ENCODE results near the gene NLRC5.

The NLRC5 gene

GRCh38 chr16:57039148-57039812 lies 49.9 kb downstream of the NLRC5 start:
- WGBS, 2 experiments (ENCODE audit: insufficient coverage in 2 of 2), result 87 to 100% methylated on average over 1 to 3 of the region's 5 CpGs
- no peaks in the 10 kb centered on the region for H3K9me3 ChIP-seq (ENCODE audit: control insufficient read depth, low read length)
- H3K4me1 ChIP-seq (ENCODE audit: control insufficient read depth, insufficient read depth, low read length, poor library complexity, severe bottlenecking), result peaks cover 4% of the 10 kb centered on the region
- H3K4me3 ChIP-seq (ENCODE audit: extremely low read depth, insufficient read depth, low read length, poor library complexity, severe bottlenecking), result no peak overlapping the region
- H3K36me3 ChIP-seq (ENCODE audit: control insufficient read depth, insufficient read depth, low read length), result no peaks in the 10 kb centered on the region
- H3K27ac ChIP-seq (ENCODE audit: low read depth, low read length, severe bottlenecking), result no peak overlapping the region

GRCh38 chr16:57041182-57042156 lies 52.1 kb downstream of the NLRC5 start:
- no peaks in the 10 kb centered on the region for H3K36me3 ChIP-seq (ENCODE audit: control insufficient read depth, insufficient read depth, low read length)
- no peak overlapping the region for H3K27ac ChIP-seq (ENCODE audit: low read depth, low read length, severe bottlenecking)
- no peaks in the 10 kb centered on the region for H3K9me3 ChIP-seq (ENCODE audit: control insufficient read depth, low read length)
- peaks cover 4% of the 10 kb centered on the region for H3K4me1 ChIP-seq (ENCODE audit: control insufficient read depth, insufficient read depth, low read length, poor library complexity, severe bottlenecking)
- WGBS, 2 experiments (ENCODE audit: insufficient coverage in 2 of 2), result 86 to 88% methylated on average over 4 to 11 of the region's 12 CpGs
- H3K4me3 ChIP-seq (ENCODE audit: extremely low read depth, insufficient read depth, low read length, poor library complexity, severe bottlenecking), result no peak overlapping the region

- H3K4me3 ChIP-seq (ENCODE audit: extremely low read depth, insufficient read depth, low read length, poor library complexity, severe bottlenecking), result no peak overlapping the region
- H3K9me3 ChIP-seq (ENCODE audit: control insufficient read depth, low read length), result no peaks in the 10 kb centered on the region
- H3K36me3 ChIP-seq (ENCODE audit: control insufficient read depth, insufficient read depth, low read length), result no peaks in the 10 kb centered on the region
- peaks cover under 1% of the 10 kb centered on the region for H3K4me1 ChIP-seq (ENCODE audit: control insufficient read depth, insufficient read depth, low read length, poor library complexity, severe bottlenecking)
- 84 to 90% methylated on average over 8 to 10 of the region's 14 CpGs for WGBS, 2 experiments (ENCODE audit: insufficient coverage in 2 of 2)
- H3K27ac ChIP-seq (ENCODE audit: low read depth, low read length, severe bottlenecking), result no peak overlapping the region
Measured at GRCh38 chr16:57042157-57043111, 53.1 kb downstream of the NLRC5 start.

GRCh38 chr16:57043248-57043647 lies 53.9 kb downstream of the NLRC5 start:
- no peaks in the 10 kb centered on the region for H3K36me3 ChIP-seq (ENCODE audit: control insufficient read depth, insufficient read depth, low read length)
- 93 to 95% methylated on average over 8 to 9 of the region's 9 CpGs for WGBS, 2 experiments (ENCODE audit: insufficient coverage in 2 of 2)
- H3K4me1 ChIP-seq (ENCODE audit: control insufficient read depth, insufficient read depth, low read length, poor library complexity, severe bottlenecking), result no peaks in the 10 kb centered on the region
- no peaks in the 10 kb centered on the region for H3K9me3 ChIP-seq (ENCODE audit: control insufficient read depth, low read length)
- H3K27ac ChIP-seq (ENCODE audit: low read depth, low read length, severe bottlenecking), result no peak overlapping the region
- no peak overlapping the region for H3K4me3 ChIP-seq (ENCODE audit: extremely low read depth, insufficient read depth, low read length, poor library complexity, severe bottlenecking)

- Histone ChIP-seq H3K4me3 (ENCODE audit: extremely low read depth, insufficient read depth, low read length, poor library complexity, severe bottlenecking) (no peak overlapping the region), H3K36me3 (ENCODE audit: control insufficient read depth, insufficient read depth, low read length) (no peaks in the 10 kb centered on the region), H3K27ac (ENCODE audit: low read depth, low read length, severe bottlenecking) (no peak overlapping the region), H3K4me1 (ENCODE audit: control insufficient read depth, insufficient read depth, low read length, poor library complexity, severe bottlenecking) (no peaks in the 10 kb centered on the region), H3K9me3 (ENCODE audit: control insufficient read depth, low read length) (no peaks in the 10 kb centered on the region)
- 77 to 86% methylated on average over 3 to 4 of the region's 12 CpGs for WGBS, 2 experiments (ENCODE audit: insufficient coverage in 2 of 2)
Measured at GRCh38 chr16:57044931-57045693, 55.8 kb downstream of the NLRC5 start.

- Histone ChIP-seq H3K4me3 (ENCODE audit: extremely low read depth, insufficient read depth, low read length, poor library complexity, severe bottlenecking) (no peak overlapping the region), H3K36me3 (ENCODE audit: control insufficient read depth, insufficient read depth, low read length) (no peaks in the 10 kb centered on the region), H3K27ac (ENCODE audit: low read depth, low read length, severe bottlenecking) (no peak overlapping the region), H3K4me1 (ENCODE audit: control insufficient read depth, insufficient read depth, low read length, poor library complexity, severe bottlenecking) (no peaks in the 10 kb centered on the region), H3K9me3 (ENCODE audit: control insufficient read depth, low read length) (no peaks in the 10 kb centered on the region)
- WGBS, 2 experiments (ENCODE audit: insufficient coverage in 2 of 2), result 36 to 39% methylated on average over 9 to 13 of the region's 13 CpGs
Measured at GRCh38 chr16:57045694-57046381, 56.5 kb downstream of the NLRC5 start.

- H3K4me3 ChIP-seq (ENCODE audit: extremely low read depth, insufficient read depth, low read length, poor library complexity, severe bottlenecking), result no peak overlapping the region
- H3K4me1 ChIP-seq (ENCODE audit: control insufficient read depth, insufficient read depth, low read length, poor library complexity, severe bottlenecking), result no peaks in the 10 kb centered on the region
- 27 to 80% methylated on average over 1 of the region's 2 CpGs for WGBS, 2 experiments (ENCODE audit: insufficient coverage in 2 of 2)
- no peak overlapping the region for H3K27ac ChIP-seq (ENCODE audit: low read depth, low read length, severe bottlenecking)
- H3K36me3 ChIP-seq (ENCODE audit: control insufficient read depth, insufficient read depth, low read length), result no peaks in the 10 kb centered on the region
- no peaks in the 10 kb centered on the region for H3K9me3 ChIP-seq (ENCODE audit: control insufficient read depth, low read length)
Measured at GRCh38 chr16:57048095-57048494, 58.7 kb downstream of the NLRC5 start.

GRCh38 chr16:57049678-57050077 lies 60.3 kb downstream of the NLRC5 start:
- H3K4me1 ChIP-seq (ENCODE audit: control insufficient read depth, insufficient read depth, low read length, poor library complexity, severe bottlenecking), result no peaks in the 10 kb centered on the region
- H3K9me3 ChIP-seq (ENCODE audit: control insufficient read depth, low read length), result no peaks in the 10 kb centered on the region
- 100% methylated on average over 1 of the region's 4 CpGs; no CpG with 5 or more reads in 1 of the 2 experiments for WGBS, 2 experiments (ENCODE audit: insufficient coverage in 2 of 2)
- no peak overlapping the region for H3K4me3 ChIP-seq (ENCODE audit: extremely low read depth, insufficient read depth, low read length, poor library complexity, severe bottlenecking)
- H3K36me3 ChIP-seq (ENCODE audit: control insufficient read depth, insufficient read depth, low read length), result no peaks in the 10 kb centered on the region
- H3K27ac ChIP-seq (ENCODE audit: low read depth, low read length, severe bottlenecking), result no peak overlapping the region

GRCh38 chr16:57051696-57052228 lies 62.4 kb downstream of the NLRC5 start:
- no peak overlapping the region for H3K4me3 ChIP-seq (ENCODE audit: extremely low read depth, insufficient read depth, low read length, poor library complexity, severe bottlenecking)
- no peaks in the 10 kb centered on the region for H3K36me3 ChIP-seq (ENCODE audit: control insufficient read depth, insufficient read depth, low read length)
- no peaks in the 10 kb centered on the region for H3K9me3 ChIP-seq (ENCODE audit: control insufficient read depth, low read length)
- WGBS, 2 experiments (ENCODE audit: insufficient coverage in 2 of 2), result 91 to 93% methylated on average over 4 to 5 of the region's 11 CpGs
- no peak overlapping the region for H3K27ac ChIP-seq (ENCODE audit: low read depth, low read length, severe bottlenecking)
- H3K4me1 ChIP-seq (ENCODE audit: control insufficient read depth, insufficient read depth, low read length, poor library complexity, severe bottlenecking), result no peaks in the 10 kb centered on the region
